Measurements from ENCODE around the gene SLCO2A1.

- TF ChIP-seq, protein P1, sequence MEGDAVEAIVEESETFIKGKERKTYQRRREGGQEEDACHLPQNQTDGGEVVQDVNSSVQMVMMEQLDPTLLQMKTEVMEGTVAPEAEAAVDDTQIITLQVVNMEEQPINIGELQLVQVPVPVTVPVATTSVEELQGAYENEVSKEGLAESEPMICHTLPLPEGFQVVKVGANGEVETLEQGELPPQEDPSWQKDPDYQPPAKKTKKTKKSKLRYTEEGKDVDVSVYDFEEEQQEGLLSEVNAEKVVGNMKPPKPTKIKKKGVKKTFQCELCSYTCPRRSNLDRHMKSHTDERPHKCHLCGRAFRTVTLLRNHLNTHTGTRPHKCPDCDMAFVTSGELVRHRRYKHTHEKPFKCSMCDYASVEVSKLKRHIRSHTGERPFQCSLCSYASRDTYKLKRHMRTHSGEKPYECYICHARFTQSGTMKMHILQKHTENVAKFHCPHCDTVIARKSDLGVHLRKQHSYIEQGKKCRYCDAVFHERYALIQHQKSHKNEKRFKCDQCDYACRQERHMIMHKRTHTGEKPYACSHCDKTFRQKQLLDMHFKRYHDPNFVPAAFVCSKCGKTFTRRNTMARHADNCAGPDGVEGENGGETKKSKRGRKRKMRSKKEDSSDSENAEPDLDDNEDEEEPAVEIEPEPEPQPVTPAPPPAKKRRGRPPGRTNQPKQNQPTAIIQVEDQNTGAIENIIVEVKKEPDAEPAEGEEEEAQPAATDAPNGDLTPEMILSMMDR (IDR thresholded peaks at IDR 0.05; ENCODE audit: insufficient read depth, low read length, poor library complexity, severe bottlenecking): no peak
- TF ChIP-seq EZH2phosphoT487 (conservative IDR thresholded peaks at IDR 0.05; ENCODE audit: low read length): no peak
Measured at GRCh38 chr3:133884054-133884886, 145.5 kb downstream of the SLCO2A1 start.

All from SU-DHL-6 (cell line).